ENCODE data around the gene CYP1A2.
A peak's percentile ranks its signal among the peaks of the same experiment; 100 is the strongest.

Gene CYP1A2

DNA sequence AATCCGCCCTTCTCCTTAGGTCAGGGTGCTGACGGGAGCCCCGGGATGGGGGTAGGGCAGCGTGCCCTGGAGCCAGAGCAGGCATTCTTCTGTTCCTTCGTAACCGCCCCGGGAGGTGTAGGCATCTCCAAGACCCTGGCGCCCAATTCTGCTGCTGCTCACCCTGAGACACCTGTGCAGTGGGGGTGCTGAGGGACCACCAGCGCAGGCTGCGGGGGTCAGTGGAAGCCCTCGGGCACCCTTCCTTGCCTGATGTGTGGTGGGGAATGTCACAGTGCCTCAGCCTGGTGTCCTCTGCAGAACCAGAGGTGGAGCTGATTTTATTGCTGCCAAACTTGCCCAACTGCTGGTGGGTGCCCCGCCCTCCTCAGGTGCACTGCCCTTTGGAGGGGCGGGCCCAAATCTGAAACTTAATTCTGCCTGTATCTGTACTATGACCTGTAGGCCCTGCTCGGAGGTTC, 40.6 kb downstream of the CYP1A2 start:
- no peak for DNase-seq (ENCODE audit: low read depth)

DNA sequence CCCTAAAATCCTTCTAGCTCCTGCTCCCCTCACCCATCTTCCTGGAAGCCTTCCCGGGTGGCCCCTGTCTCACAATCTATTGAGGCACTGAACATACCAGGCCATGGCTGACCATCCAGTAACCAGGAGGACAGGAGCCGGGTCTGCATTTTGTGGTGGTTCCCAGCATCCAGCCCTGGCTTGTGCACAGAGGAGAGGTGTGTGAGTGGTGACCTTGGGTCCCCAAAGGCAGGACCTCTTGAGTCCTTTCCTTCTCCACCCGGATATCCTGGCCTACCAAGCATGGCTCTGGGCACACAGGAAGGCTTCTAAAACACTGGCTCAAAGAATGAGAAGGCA, 41.1 kb downstream of the CYP1A2 start:
- DNase-seq (ENCODE audit: low read depth) = no peak

DNA sequence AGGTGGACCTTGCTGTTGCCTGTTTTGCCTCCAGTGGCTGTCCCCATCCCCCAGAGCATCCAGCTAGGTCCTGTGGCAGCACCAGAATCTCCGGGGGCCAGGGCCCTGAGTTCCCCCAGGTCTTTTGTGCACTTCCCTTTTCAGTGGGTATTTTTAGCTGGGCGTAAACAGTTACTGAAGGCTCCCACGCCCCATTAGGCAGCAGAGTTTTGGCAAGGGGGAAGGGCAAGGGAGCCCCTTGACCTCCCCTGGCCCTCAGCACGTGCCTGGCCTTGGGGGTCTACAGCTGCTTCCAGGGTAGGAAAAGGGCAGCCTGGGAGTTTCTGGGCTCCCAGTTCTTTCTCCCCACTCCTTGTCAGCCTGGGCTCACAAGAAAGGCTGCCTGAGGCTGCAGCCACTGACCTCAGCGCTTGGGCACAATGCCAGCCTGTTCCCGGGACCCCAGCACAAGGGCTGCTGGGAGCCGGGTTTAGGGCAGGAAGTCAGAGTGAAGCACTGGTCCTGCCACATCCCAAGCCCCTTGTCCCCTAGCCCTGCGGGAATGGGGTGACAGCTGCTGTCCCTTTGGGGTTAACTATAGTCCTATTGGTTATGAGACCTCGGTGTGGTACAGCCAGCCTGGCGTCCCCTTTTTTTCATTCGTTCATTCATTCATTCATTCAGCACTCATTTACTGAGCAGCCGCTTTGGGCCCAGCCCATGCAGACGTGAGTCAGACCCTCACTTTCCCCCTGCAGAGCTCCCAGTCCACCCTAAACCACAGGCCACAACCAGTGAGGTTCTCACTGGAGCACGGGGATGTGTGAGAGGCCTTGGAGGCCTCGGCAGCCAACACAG, 41.7 kb downstream of the CYP1A2 start:
- DNase-seq (ENCODE audit: low read depth) = no peak

DNA sequence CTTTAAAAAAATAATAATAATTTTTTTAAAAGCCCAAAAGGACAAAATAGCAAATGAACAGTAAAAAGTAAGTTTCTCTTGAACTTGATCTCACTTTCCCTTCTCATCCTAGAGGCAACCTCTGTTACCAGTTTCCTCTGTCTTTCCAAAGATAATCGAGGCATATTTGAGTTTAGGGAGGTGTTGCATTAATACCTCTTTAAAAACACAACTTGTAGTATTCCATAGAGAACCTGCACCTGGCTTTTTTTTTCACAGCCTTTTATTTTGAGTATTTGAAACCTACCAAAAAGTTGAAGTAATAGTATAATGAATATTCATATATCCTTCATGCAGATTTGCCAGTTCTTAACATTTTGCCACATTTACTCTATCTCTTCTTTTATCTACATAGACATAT, 42.4 kb downstream of the CYP1A2 start:
- no peak for DNase-seq (ENCODE audit: low read depth)

DNA sequence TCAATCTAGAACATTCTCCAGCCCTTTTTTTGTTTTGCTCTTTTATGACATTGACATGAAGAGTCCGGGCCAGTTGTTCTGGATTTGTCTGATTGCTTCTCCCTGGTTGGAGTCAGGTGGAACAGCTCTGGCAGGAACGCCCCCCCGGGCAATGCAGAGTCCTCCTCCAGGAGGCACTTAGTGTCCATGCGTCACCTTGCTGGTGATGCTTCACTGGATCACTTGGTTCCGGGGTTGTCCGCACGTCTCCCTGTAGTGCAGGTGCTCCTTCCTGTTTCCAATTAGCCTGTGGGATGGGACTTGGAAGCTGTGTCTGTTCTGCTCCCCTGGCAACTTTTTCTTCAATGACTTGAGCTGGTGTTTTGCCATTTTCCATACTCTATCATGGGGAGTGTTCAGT, 43.0 kb downstream of the CYP1A2 start:
- no peak for DNase-seq (ENCODE audit: low read depth)

DNA sequence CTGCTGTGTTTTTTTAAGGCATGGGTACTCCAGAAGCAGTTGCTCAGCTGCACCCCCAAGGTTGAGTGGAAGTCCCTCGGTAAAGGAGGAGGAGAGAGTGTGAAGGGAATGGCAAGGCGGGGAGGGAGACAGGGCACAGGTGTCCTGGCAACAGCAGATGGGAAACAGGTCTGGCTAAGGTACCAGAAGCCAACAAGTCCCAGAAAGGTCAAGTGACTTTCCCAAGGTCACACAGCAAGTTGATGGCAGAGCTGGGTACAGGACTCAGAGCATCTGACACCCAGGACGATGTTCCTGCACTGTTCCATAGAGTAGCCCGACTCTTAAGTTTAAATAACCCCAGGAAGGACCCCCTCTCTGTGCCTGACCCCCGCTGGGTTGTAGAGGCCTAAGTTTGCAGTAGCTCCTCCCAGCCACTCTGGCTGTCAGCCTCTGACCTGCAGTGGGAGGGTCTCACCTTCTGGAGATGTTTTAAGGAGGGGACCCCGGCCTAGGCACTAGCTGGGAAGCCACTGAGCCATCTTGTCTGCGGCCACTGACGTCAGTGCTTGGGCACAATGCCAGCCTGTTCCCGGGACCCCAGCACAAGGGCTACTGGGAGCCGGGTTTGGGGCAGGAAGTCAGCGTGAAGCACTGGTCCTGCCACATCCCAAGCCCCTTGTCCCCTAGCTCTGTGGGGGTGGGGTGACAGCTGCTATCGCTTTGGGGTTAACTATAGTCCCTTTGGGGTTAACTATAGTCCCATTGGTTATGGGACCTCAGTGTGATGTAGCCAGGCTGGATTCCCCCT, 43.8 kb downstream of the CYP1A2 start:
- no peak for DNase-seq (ENCODE audit: low read depth)

DNA sequence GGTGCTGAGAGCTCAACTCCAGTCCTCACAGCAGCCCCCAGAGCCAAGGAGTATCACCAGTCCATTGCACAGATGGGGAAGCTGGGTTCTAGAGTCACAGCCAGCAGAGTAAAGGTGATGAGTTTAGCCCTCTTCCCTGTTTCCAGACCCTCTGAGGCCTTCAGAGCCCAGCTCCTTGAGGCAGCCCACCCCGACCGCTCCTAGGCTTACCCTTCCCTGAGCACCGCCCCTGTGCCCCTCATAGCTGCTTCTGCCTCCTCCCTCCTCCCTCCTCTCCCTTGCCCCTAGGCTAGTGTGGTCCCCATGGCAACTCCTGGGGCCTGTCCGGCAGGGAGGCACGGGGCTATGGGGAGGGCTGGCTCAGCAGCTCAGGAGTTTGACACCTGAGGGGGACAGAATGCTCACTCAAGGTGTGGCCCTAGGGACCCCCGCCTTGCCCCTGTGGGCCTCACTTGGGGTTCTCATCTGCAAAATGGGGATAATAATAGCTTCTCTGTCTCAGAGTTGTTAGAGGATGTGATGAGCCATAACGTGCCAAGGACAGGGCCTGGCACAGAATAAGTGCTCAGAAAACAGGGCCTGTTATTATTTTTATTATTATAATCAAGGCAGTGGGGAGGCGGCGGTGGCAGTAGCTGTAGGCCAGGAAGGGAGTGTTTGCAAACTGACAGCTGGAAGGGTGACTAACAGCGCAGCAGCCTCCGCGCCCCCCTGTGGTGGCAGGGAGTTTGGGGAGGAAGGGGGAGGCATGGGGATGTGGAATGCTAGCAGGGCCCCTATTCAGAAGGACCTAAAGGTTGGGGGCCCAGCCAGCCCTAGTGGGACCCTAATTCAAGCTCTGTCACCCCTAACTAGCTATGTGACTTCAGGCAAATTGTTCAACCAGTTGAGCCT, 44.7 kb downstream of the CYP1A2 start:
- peak; percentile 58 for DNase-seq (ENCODE audit: low read depth)

DNA sequence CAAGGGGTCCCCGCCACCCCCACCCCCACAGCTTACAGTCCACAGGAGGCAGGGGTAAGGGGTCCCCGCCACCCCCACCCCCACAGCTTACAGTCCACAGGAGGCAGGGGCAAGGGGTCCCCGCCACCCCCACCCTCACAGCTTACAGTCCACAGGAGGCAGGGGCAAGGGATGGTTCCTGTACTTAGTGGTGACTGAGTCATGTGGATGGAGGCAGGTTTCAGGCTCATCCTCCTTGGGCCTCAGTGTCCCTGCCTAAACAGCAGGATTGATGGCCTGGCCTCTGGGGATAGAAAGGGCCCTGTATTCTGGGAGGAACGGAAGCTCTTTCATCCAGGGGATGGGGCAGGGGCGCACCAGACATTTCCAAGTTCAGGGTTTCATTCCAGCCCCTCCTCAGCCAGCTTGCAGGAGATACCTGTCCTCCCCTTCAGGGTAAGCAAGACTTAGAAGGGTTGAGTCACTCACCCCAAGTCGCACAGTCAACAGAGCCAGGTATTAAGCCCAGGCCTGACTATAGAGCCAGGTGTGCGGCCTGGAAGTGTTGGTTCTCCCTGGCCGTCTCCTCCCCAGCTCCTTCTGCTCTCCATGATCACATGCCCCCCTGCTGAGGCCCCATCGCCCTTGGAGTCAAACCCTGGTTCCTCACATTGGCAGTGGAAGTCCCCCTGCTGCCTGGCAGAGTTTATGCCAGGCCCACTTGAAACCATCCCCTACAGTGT, 45.8 kb downstream of the CYP1A2 start:
- DNase-seq (ENCODE audit: low read depth) = no peak

DNA sequence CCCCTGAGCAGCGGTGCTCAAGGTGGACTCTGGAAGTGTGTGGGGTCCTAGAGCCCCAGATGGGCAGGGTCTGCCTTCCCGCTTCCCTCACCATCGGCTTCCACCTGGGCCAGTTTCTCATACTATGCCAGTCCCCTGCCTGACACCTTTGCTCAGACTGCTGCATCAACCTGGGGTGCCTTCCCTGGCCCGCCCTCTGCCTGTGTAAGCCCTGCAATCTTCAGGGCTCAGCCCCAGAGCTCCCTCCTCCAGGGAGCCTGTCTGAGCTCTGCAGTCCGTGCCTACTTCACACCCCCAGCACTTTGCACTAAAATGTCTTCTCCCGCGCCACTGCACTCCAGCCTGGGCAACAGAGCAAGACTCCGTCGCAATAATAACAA, 46.3 kb downstream of the CYP1A2 start:
- no peak for DNase-seq (ENCODE audit: low read depth)

DNA sequence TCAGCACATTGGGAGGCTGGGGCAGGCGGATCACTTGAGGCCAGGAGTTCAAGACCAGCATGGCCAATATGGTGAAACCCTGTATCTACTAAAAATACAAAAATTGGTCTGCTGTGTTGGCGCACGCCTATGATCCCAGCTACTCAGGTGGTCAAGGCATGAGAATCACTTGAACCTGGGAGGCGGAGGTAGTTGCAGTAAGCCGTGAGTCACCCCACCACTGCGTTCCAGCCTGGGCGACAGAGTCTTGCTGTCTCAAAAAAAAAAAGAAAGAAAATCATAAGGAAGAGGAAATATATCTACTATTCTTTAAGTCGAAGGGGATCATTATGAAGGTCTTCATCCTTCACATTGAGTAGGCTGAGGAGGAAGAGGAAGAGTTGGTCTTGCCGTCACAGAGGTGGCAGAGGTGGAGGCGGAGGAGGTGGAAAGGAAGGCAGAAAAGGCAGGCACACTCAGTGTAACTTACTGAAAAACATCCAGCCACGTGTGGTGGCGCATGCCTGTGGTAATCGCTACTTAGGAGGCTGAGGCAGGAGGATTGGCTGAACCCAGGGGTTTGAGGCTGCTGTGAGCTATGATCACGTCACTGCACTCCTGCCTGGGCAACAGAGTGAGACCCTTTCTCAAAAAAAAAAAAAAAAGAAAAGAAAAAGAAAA, 47.5 kb downstream of the CYP1A2 start:
- DNase-seq (ENCODE audit: low read depth) = no peak

DNA sequence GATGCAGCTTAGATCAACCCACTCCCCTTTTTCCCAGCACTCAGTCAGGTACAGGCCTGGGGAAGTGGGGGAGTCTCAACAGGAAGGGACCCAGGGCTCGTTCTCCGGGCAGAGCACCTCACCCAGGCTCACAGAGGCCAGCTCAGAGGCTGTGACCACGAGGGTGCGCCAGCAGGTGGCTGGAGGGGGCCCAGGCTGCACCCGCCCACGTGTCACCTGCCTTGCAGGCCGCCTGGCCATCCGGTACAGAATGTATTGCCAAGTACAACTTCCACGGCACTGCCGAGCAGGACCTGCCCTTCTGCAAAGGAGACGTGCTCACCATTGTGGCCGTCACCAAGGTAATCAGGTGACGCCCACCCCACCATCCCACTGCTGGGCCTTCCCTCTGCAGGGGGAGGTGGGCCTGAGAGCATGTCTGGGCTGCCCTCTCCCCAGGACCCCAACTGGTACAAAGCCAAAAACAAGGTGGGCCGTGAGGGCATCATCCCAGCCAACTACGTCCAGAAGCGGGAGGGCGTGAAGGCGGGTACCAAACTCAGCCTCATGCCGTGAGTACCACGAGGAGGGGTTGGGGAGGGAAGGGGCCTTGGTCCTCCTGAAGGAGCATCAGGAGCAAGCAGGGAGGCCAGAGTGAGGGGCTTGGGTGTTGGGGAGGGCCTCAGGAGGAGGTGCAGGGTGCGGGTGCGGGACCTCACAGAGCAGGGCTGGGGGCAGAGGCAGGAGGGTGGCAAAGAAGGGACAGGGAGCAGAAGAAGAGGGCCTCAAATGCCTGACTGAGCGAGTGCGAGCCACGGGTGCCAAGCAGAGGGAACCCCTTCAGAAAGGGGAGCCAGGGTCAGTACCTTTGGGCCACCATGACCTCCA, 50.0 kb downstream of the CYP1A2 start:
- no peak for DNase-seq (ENCODE audit: low read depth)

DNA sequence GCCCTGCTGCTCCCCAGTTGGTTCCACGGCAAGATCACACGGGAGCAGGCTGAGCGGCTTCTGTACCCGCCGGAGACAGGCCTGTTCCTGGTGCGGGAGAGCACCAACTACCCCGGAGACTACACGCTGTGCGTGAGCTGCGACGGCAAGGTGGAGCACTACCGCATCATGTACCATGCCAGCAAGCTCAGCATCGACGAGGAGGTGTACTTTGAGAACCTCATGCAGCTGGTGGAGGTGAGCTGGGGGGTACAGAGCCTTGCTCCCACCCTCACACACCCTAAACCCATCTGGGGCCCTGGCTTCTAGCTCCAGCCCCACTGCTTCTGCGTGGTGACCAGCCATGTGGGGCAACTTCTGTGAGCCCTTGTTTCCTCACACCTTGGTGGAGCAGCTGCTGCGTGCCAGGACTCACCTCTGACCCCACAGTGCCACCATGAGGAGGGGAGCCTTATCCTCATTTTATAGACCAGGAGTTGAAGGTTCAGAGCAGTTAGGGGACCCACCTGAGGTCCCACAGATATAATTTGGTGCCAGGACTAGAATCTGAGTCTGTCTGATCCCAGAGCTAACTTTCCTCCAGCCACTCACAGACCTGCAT, 50.7 kb downstream of the CYP1A2 start:
- no peak for DNase-seq (ENCODE audit: low read depth)

DNA sequence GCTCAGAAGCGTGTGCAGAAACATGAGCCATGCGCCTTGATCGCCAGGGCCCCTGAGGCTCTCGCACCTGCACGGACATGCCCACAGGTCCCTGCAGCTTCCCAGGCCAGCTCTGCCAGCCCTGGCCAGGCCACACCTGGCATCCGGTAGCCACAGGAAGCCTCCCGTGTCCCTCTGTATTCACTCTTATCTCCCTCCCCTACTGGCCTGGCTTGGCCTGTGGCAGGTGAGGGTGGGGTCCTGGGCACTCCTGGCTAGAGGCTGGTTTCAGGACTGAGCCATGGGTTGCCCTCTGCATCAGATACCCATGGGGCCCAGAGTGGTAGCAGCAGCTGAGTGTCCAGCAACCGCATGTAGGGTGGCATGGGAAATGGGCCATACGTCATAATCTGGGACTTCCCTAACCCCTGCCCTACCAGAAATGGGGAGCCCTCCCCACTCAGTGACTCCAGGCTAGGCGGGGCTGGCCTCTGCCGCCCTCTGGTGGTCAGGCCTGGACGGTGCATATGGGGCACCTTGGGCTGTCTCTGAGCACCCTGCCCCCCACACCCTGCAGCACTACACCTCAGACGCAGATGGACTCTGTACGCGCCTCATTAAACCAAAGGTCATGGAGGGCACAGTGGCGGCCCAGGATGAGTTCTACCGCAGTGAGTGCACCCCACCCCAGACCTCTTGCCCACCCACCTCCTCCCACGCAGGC, 51.4 kb downstream of the CYP1A2 start:
- peak; percentile 80 for DNase-seq (ENCODE audit: low read depth)

DNA sequence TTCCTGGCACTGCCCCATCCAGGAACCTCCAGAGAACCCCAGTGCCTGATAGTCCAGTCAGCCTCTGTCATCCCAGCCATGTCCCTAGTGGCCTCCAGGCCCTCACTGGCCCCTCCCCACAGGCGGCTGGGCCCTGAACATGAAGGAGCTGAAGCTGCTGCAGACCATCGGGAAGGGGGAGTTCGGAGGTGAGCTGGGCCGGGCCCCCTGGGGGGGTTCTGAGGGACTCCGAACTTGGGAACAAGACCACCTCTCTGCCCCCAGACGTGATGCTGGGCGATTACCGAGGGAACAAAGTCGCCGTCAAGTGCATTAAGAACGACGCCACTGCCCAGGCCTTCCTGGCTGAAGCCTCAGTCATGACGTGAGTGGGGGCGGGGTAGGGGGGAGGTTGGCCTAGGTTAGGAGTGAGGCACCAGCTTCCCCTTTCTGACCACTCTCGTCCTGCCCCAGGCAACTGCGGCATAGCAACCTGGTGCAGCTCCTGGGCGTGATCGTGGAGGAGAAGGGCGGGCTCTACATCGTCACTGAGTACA, 52.0 kb downstream of the CYP1A2 start:
- DNase-seq (ENCODE audit: low read depth) = no peak

DNA sequence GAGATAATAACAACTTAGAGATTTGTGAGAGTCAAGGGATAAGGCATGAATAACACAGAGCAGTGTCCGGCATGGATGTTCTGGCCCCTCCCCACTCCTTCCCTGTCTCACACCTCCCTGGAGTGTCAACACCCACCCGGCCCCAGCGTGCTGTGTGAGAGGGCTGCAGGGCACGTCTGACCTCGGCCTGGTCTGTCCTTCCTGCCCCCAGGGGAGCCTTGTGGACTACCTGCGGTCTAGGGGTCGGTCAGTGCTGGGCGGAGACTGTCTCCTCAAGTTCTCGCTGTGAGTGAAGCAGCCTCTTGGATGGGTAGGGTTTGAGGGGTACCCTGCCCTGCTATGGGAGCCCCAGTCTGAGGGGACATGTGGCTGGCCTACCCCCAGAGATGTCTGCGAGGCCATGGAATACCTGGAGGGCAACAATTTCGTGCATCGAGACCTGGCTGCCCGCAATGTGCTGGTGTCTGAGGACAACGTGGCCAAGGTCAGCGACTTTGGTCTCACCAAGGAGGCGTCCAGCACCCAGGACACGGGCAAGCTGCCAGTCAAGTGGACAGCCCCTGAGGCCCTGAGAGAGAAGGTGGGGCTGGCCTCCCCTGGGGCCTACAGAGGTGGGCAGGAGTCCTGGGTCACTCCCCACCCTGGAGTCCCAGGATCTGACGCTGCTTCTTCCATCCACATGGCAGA, 52.8 kb downstream of the CYP1A2 start:
- no peak for DNase-seq (ENCODE audit: low read depth)

DNA sequence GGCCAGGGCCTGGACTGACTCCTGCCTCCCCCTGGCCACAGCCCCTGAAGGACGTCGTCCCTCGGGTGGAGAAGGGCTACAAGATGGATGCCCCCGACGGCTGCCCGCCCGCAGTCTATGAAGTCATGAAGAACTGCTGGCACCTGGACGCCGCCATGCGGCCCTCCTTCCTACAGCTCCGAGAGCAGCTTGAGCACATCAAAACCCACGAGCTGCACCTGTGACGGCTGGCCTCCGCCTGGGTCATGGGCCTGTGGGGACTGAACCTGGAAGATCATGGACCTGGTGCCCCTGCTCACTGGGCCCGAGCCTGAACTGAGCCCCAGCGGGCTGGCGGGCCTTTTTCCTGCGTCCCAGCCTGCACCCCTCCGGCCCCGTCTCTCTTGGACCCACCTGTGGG, 53.6 kb downstream of the CYP1A2 start:
- DNase-seq (ENCODE audit: low read depth) = no peak

DNA sequence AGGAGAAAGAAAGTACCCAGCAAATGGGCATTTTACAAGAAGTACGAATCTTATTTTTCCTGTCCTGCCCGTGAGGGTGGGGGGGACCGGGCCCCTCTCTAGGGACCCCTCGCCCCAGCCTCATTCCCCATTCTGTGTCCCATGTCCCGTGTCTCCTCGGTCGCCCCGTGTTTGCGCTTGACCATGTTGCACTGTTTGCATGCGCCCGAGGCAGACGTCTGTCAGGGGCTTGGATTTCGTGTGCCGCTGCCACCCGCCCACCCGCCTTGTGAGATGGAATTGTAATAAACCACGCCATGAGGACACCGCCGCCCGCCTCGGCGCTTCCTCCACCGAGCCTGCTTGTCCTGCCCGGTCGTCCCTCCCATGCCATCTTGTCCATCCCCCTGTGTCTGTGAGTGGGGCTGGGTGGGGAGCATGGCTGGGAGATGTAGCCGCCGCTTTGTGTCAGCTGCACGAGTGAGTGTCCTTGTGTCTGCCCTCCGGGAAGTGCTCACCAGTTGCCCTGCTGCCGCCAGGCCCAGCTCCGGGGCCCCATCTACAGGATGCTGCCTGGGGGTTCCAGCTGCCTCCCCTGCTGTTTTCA, 54.3 kb downstream of the CYP1A2 start:
- DNase-seq (ENCODE audit: low read depth) = no peak

DNA sequence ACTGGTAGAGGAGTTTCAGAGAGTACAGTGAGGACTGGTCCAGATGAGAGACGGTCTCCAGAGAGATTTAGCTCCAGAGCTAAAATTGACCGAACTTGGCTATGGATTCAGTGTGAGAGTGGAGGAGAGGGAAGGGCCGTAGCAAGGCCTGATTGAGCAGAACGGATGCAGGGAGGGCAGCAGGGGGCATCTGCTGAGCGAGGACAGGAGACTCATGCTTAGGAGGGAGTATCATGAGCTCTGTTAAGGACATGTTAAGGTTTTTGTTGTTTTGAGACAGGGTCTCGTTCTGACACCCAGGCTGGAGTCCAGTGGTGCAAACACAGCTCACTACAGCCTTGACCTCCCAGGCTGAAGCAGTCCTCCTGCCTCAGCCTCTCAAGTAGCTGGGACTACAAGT, 56.3 kb downstream of the CYP1A2 start:
- DNase-seq (ENCODE audit: low read depth) = no peak

Data from activated gamma-delta T cell treated with anti-CD3 and anti-CD28 coated beads, Interleukin-2, amount 50 U/mL, for 16 hours (primary cell).